ENCODE measurements around the gene LEKR1. TPM values are rescaled to one million over a fixed set of nuclear protein-coding genes. Genes with fewer than 3 reads are reported as not detected.

The LEKR1 gene
- total RNA-seq, 2 experiments from 2014 or later = 0.40 to 1.1 TPM

- H3K4me1 Mint-ChIP-seq (ENCODE audit: low read depth) = peaks cover 44% of the 10 kb centered on the region
- H3K27ac Mint-ChIP-seq = peak overlapping the region; percentile 98
- intact Hi-C loops (cut with micrococcal nuclease) = loop anchor here (5.0 to 10.0 kb wide), 4 partner anchors 140 to 307 kb away; partner anchors contain the start of gene SSR3
- peaks cover 9% of the 10 kb centered on the region for H3K36me3 Mint-ChIP-seq (ENCODE audit: low read depth)
- H3K9me3 Mint-ChIP-seq = peaks cover 5% of the 10 kb centered on the region
- CTCF ChIA-PET = interaction anchor here (1.3 kb wide), 1 partner anchor 319 kb away, joined by 3 read pairs; no protein-coding TSS in a partner anchor
- DNase-seq (no peak), ATAC-seq (no peak)
- POLR2A ChIA-PET = interaction anchor here (0.6 to 1.8 kb wide), 10 partner anchors 9 to 343 kb away, joined by 3 to 14 read pairs (median 4); partner anchors contain the start of genes CCNL1 and LEKR1
- TF ChIP-seq, protein P1, sequence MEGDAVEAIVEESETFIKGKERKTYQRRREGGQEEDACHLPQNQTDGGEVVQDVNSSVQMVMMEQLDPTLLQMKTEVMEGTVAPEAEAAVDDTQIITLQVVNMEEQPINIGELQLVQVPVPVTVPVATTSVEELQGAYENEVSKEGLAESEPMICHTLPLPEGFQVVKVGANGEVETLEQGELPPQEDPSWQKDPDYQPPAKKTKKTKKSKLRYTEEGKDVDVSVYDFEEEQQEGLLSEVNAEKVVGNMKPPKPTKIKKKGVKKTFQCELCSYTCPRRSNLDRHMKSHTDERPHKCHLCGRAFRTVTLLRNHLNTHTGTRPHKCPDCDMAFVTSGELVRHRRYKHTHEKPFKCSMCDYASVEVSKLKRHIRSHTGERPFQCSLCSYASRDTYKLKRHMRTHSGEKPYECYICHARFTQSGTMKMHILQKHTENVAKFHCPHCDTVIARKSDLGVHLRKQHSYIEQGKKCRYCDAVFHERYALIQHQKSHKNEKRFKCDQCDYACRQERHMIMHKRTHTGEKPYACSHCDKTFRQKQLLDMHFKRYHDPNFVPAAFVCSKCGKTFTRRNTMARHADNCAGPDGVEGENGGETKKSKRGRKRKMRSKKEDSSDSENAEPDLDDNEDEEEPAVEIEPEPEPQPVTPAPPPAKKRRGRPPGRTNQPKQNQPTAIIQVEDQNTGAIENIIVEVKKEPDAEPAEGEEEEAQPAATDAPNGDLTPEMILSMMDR (IDR thresholded peaks at IDR 0.05) = no peak
- H3K27me3 Mint-ChIP-seq = no peaks in the 10 kb centered on the region
- peak overlapping the region; percentile 80 for H3K4me3 Mint-ChIP-seq
Observed at GRCh38 chr3:156817646-156818272, 8.4 kb upstream of the LEKR1 start.

- TF ChIP-seq, protein P1 (IDR thresholded peaks at IDR 0.05) = no peak
Observed at GRCh38 chr3:156818273-156818651, 7.9 kb upstream of the LEKR1 start.

DNA sequence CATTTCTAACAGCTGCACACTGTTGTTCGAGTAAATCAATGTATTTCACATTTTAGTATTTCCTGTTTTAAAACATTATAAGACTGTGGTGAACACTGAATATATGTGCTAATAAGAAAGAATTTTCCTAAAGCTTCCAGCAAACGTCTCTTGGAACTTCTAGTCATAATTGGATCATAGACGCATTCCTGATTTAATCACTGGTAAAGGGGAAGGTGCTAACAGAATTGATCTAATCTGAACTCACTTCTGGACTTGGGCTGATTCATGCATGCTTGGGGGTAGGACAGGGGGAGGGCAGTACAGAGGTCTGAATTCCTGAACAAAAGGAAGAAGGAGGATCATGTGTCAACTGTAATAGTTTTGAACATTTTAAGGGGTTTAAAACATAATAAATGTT is 7.3 kb upstream of the LEKR1 start:
- peaks cover 9% of the 10 kb centered on the region for H3K36me3 Mint-ChIP-seq (ENCODE audit: low read depth)
- DNase-seq = no peak
- peaks cover 38% of the 10 kb centered on the region for H3K4me1 Mint-ChIP-seq (ENCODE audit: low read depth)
- no peak overlapping the region for H3K4me3 Mint-ChIP-seq
- peaks cover 3% of the 10 kb centered on the region for H3K9me3 Mint-ChIP-seq
- H3K27me3 Mint-ChIP-seq = no peaks in the 10 kb centered on the region
- TF ChIP-seq, protein P1 (IDR thresholded peaks at IDR 0.05) = no peak
- ATAC-seq = no peak
- peak overlapping the region; percentile 79 for H3K27ac Mint-ChIP-seq
- ChIA-PET POLR2A (no interaction called here), CTCF (interaction anchor here (1.1 kb wide), 1 partner anchor 143 kb away, joined by 3 read pairs; no protein-coding TSS in a partner anchor)
- intact Hi-C loops (cut with micrococcal nuclease) = loop anchor here (5.0 to 10.0 kb wide), 4 partner anchors 142 to 306 kb away; partner anchors contain the start of gene SSR3

More at GRCh38 chr3:156818273-156818651, 7.9 kb upstream of the LEKR1 start:
- POLR2A ChIA-PET = interaction anchor here (0.7 to 1.8 kb wide), 6 partner anchors 8 to 271 kb away, joined by 3 to 14 read pairs (median 4); partner anchors contain the start of gene LEKR1
- ATAC-seq (no peak), DNase-seq (no peak)
- peak overlapping the region; percentile 80 for H3K4me3 Mint-ChIP-seq
- intact Hi-C loops (cut with micrococcal nuclease) = loop anchor here (5.0 to 10.0 kb wide), 4 partner anchors 141 to 307 kb away; partner anchors contain the start of gene SSR3
- H3K27me3 Mint-ChIP-seq = no peaks in the 10 kb centered on the region
- H3K4me1 Mint-ChIP-seq (ENCODE audit: low read depth) = peaks cover 41% of the 10 kb centered on the region
- H3K27ac Mint-ChIP-seq = peak overlapping the region; percentile 98
- CTCF ChIA-PET = interaction anchor here (1.3 kb wide), 1 partner anchor 319 kb away, joined by 3 read pairs; no protein-coding TSS in a partner anchor
- peaks cover 5% of the 10 kb centered on the region for H3K9me3 Mint-ChIP-seq
- H3K36me3 Mint-ChIP-seq (ENCODE audit: low read depth) = peaks cover 9% of the 10 kb centered on the region

GRCh38 chr3:156819842-156820691 is 6.1 kb upstream of the LEKR1 start:
- Mint-ChIP-seq H3K9me3 (peaks cover 3% of the 10 kb centered on the region), H3K4me1 (ENCODE audit: low read depth) (peaks cover 43% of the 10 kb centered on the region), H3K27ac (no peak overlapping the region), H3K27me3 (no peaks in the 10 kb centered on the region), H3K4me3 (no peak overlapping the region), H3K36me3 (ENCODE audit: low read depth) (peaks cover 9% of the 10 kb centered on the region)
- intact Hi-C loops (cut with micrococcal nuclease) = loop anchor here (5.0 to 10.0 kb wide), 4 partner anchors 143 to 305 kb away; partner anchors contain the start of gene SSR3
- TF ChIP-seq, protein P1 (IDR thresholded peaks at IDR 0.05) = no peak
- CTCF ChIA-PET = interaction anchor here (0.9 to 2.9 kb wide), 5 partner anchors 12 to 317 kb away, joined by 3 to 8 read pairs (median 3); no protein-coding TSS in a partner anchor
- ATAC-seq (no peak), DNase-seq (no peak)
- POLR2A ChIA-PET = no interaction called here
